Hepatocyte (in vitro differentiated cells): Measurements from ENCODE around the gene CMTM3. TPM values are rescaled to one million over a fixed set of nuclear protein-coding genes. Genes with fewer than 3 reads are reported as not detected.

Experiments used
- DNase-seq: peaks from one replicate; pipeline ENCODE4 v3.0.0-alpha.2; 2016; ENCODE audit warnings: low spot score
- H2AFZ ChIP-seq: fragments of 200-600 bp; sonication (generic); 2 replicates; pipeline ENCODE4 v1.6.0; 2016; ENCODE audit warnings: antibody characterized with exemption, mild to moderate bottlenecking
- H3K27ac ChIP-seq: fragments of 200-600 bp; sonication (generic); 2 replicates; pipeline ENCODE4 v1.5.1; 2016; ENCODE audit warnings: mild to moderate bottlenecking
- H3K27me3 ChIP-seq: fragments of 200-600 bp; sonication (generic); 2 replicates; pipeline ENCODE4 v1.6.1; 2016
- H3K36me3 ChIP-seq: fragments of 200-600 bp; sonication (generic); replicated peaks from 2 replicates; pipeline ENCODE4 v1.5.1; 2016; ENCODE audit warnings: low read depth; ENCODE audit not compliant: insufficient read depth
- H3K4me1 ChIP-seq: fragments of 200-600 bp; sonication (generic); 2 replicates; pipeline ENCODE4 v1.5.1; 2016; ENCODE audit warnings: mild to moderate bottlenecking, moderate library complexity; ENCODE audit not compliant: insufficient read depth
- H3K4me2 ChIP-seq: fragments of 200-600 bp; sonication (generic); 2 replicates; pipeline ENCODE4 v1.6.0; 2016
- H3K4me3 ChIP-seq: fragments of 200-600 bp; sonication (generic); 2 replicates; pipeline ENCODE4 v1.5.1; 2016; ENCODE audit warnings: mild to moderate bottlenecking
- H3K79me2 ChIP-seq: fragments of 200-600 bp; sonication (generic); 2 replicates; pipeline ENCODE4 v1.6.0; 2017; ENCODE audit warnings: mild to moderate bottlenecking
- H3K9me2 ChIP-seq: fragments of 200-600 bp; sonication (generic); replicated peaks from 2 replicates; pipeline ENCODE4 v1.6.0; 2017; ENCODE audit warnings: mild to moderate bottlenecking; ENCODE audit not compliant: insufficient read depth
- H3K9me3 ChIP-seq: fragments of 200-600 bp; sonication (generic); 2 replicates; pipeline ENCODE4 v1.5.1; 2016; ENCODE audit warnings: low read depth, mild to moderate bottlenecking
- H4K20me1 ChIP-seq: fragments of 200-600 bp; sonication (generic); 2 replicates; pipeline ENCODE4 v1.6.0; 2016; ENCODE audit warnings: mild to moderate bottlenecking; ENCODE audit not compliant: insufficient read depth, poor library complexity, severe bottlenecking
- EZH2 ChIP-seq: fragments of 200-600 bp; sonication (generic); IDR thresholded peaks from 2 replicates; pipeline ENCODE4 v1.6.1; 2016; ENCODE audit warnings: antibody characterized with exemption, mild to moderate bottlenecking, borderline replicate concordance
- EZH2phosphoT487 ChIP-seq: fragments of 200-600 bp; sonication (generic); IDR thresholded peaks from one replicate; pipeline ENCODE4 v1.6.1; 2018; ENCODE audit warnings: antibody characterized with exemption, mild to moderate bottlenecking, low read depth, moderate library complexity; ENCODE audit not compliant: unreplicated experiment, severe bottlenecking
- WGBS: methylation state at CpG from one replicate; pipeline ENCODE4 v1.1.6; 2016; ENCODE audit warnings: low lambda C conversion rate; ENCODE audit errors: missing lambda C conversion rate; 5-methylcytosine and 5-hydroxymethylcytosine counted together
- polyA plus RNA-seq: library from polyadenylated mRNA; unstranded; fragments of >200 nt; fragmentation: Nextera tagmentation; extraction: Ambion mirVana; gene quantifications from 2 replicates; pipeline ENCODE4 v1.2.1, GENCODE V29; 2016
- total RNA-seq: library from RNA; depleted of rRNA; stranded (reverse); fragments of >200 nt; gene quantifications from 2 replicates; pipeline ENCODE4 v1.2.3, GENCODE V29; 2014
- TF ChIP-seq, protein P1 (sequence below): fragments of 200-600 bp; sonication (generic); IDR thresholded peaks from 2 replicates; pipeline ENCODE4 v1.5.1; 2016; ENCODE audit warnings: antibody characterized with exemption, mild to moderate bottlenecking; ENCODE audit not compliant: poor library complexity

The CMTM3 gene
- total and polyA plus RNA-seq, 2 experiments from 2014 or later, result 32.5 to 55.1 TPM

- TF ChIP-seq EZH2phosphoT487, result no peak
- TF ChIP-seq, protein P1, sequence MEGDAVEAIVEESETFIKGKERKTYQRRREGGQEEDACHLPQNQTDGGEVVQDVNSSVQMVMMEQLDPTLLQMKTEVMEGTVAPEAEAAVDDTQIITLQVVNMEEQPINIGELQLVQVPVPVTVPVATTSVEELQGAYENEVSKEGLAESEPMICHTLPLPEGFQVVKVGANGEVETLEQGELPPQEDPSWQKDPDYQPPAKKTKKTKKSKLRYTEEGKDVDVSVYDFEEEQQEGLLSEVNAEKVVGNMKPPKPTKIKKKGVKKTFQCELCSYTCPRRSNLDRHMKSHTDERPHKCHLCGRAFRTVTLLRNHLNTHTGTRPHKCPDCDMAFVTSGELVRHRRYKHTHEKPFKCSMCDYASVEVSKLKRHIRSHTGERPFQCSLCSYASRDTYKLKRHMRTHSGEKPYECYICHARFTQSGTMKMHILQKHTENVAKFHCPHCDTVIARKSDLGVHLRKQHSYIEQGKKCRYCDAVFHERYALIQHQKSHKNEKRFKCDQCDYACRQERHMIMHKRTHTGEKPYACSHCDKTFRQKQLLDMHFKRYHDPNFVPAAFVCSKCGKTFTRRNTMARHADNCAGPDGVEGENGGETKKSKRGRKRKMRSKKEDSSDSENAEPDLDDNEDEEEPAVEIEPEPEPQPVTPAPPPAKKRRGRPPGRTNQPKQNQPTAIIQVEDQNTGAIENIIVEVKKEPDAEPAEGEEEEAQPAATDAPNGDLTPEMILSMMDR, result no peak
- no peak for TF ChIP-seq EZH2
- H3K79me2 ChIP-seq, result no peaks in the 10 kb centered on the region
- 95% methylated on average over 8 of the region's 8 CpGs for whole genome bisulfite sequencing
- no peak overlapping the region for H2AFZ ChIP-seq
- no peaks in the 10 kb centered on the region for H3K9me2 ChIP-seq
- no peaks in the 10 kb centered on the region for H3K36me3 ChIP-seq
- H3K4me2 ChIP-seq, result no peak overlapping the region
- no peaks in the 10 kb centered on the region for H3K9me3 ChIP-seq
- no peaks in the 10 kb centered on the region for H4K20me1 ChIP-seq
- no peak for DNase-seq
- no peaks in the 10 kb centered on the region for H3K4me1 ChIP-seq
- H3K27ac ChIP-seq, result no peak overlapping the region
- H3K27me3 ChIP-seq, result no peaks in the 10 kb centered on the region
- no peak overlapping the region for H3K4me3 ChIP-seq
Measured at GRCh38 chr16:66590322-66590721, 14.2 kb upstream of the CMTM3 start.

- WGBS, result 82% methylated on average over 4 of the region's 4 CpGs
- no peaks in the 10 kb centered on the region for H3K27me3 ChIP-seq
- no peak overlapping the region for H2AFZ ChIP-seq
- no peaks in the 10 kb centered on the region for H3K9me3 ChIP-seq
- H3K36me3 ChIP-seq, result no peaks in the 10 kb centered on the region
- H3K79me2 ChIP-seq, result no peaks in the 10 kb centered on the region
- H3K4me1 ChIP-seq, result no peaks in the 10 kb centered on the region
- H3K27ac ChIP-seq, result no peak overlapping the region
- H3K4me3 ChIP-seq, result no peak overlapping the region
- TF ChIP-seq, protein P1, result no peak
- TF ChIP-seq EZH2 (no peak), EZH2phosphoT487 (no peak)
- no peaks in the 10 kb centered on the region for H4K20me1 ChIP-seq
- DNase-seq, result no peak
- H3K9me2 ChIP-seq, result no peaks in the 10 kb centered on the region
- no peak overlapping the region for H3K4me2 ChIP-seq
Measured at GRCh38 chr16:66591018-66591417, 13.5 kb upstream of the CMTM3 start.

DNA sequence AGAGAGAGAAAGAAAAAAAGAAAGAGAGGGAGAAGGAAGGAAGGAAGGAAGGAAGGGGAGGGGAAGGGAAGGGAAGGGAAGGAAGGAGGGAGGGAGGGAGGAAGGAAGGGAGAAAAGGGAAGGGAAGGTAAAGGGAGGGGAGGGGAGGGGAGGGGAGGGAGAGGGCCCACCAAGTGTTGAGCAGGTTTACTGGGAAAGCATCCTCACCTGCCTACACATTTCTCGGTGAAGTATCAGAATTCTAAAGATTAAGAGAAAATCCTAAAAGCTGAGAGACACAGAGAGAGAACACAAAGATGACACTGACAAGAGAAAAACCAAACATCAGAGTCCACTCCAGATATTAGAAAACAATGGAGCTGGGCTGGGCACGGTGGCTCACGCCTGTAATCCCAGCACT is 12.3 kb upstream of the CMTM3 start:
- 74% methylated on average over 2 of the region's 3 CpGs for WGBS
- Histone ChIP-seq H3K9me3 (no peaks in the 10 kb centered on the region), H3K79me2 (no peaks in the 10 kb centered on the region), H2AFZ (no peak overlapping the region), H3K4me1 (no peaks in the 10 kb centered on the region), H3K4me2 (no peak overlapping the region), H3K9me2 (no peaks in the 10 kb centered on the region), H3K27ac (no peak overlapping the region), H3K36me3 (no peaks in the 10 kb centered on the region), H3K4me3 (no peak overlapping the region), H4K20me1 (no peaks in the 10 kb centered on the region), H3K27me3 (no peaks in the 10 kb centered on the region)
- DNase-seq, result no peak
- TF ChIP-seq, protein P1, result no peak
- no peak for TF ChIP-seq EZH2phosphoT487
- no peak for TF ChIP-seq EZH2

GRCh38 chr16:66592814-66593213 is 11.7 kb upstream of the CMTM3 start:
- TF ChIP-seq, protein P1, result no peak
- TF ChIP-seq EZH2 (no peak), EZH2phosphoT487 (no peak)
- no peaks in the 10 kb centered on the region for H3K36me3 ChIP-seq
- no peaks in the 10 kb centered on the region for H3K79me2 ChIP-seq
- H3K9me2 ChIP-seq, result no peaks in the 10 kb centered on the region
- H3K27me3 ChIP-seq, result no peaks in the 10 kb centered on the region
- no peaks in the 10 kb centered on the region for H4K20me1 ChIP-seq
- H3K4me2 ChIP-seq, result no peak overlapping the region
- no peak overlapping the region for H3K27ac ChIP-seq
- H2AFZ ChIP-seq, result no peak overlapping the region
- H3K4me1 ChIP-seq, result no peaks in the 10 kb centered on the region
- WGBS, result 100% methylated on average over 3 of the region's 3 CpGs
- no peak overlapping the region for H3K4me3 ChIP-seq
- H3K9me3 ChIP-seq, result no peaks in the 10 kb centered on the region
- DNase-seq, result no peak
